ENCODE measurements around the gene HEXIM1. TPM values are rescaled to one million over a fixed set of nuclear protein-coding genes. Genes with fewer than 3 reads are reported as not detected.

The HEXIM1 gene
- total RNA-seq, 6 donors from 2014 or later: 19.9 to 43.8 (median 32.3) TPM

DNA sequence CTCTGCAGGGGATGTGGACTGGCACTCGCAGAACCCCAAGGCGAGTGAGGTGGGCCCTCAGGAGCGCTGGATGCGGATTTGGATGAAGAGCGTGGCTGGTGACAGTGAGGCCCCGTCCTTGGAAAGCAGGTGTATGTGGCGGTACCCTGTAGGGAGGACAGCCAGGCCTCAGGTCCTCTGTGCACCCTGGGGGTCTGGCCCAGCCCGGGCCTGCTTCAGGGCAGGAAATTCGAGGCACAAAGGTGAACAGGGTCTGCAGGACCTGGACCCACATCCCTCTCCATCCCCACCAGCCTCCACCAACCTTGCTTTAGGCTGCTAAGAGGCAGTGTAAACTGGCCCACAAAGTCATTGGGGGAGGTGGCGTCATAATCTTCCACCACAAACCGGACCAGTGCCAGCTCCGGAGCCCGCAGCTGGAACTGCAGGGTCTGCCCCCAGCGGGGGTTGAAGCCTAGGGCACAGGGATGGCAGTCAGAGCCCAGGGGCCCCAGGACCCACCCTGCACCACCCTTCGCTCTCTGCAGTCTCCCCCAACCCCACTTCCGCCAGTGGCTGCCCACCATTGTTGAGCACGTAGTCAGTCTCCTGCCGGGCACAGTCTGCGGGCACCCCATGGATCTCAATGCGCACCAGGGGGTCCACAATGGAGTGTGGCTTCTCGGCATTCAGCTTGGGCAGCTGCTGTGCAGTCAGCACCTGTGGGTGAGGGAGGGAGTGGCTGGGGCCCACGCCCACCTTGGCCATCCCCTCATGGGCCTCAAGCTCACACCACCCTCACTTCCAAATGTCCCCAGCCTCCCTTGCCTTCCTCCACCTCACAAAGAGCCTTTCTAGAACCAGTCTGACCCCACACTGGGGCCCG lies 35.5 kb upstream of the HEXIM1 start:
- ATAC-seq (ENCODE audit: low FRiP score in 2 of 2): no peak
- Histone ChIP-seq H3K27me3 (no peaks in the 10 kb centered on the region), H3K4me3 (no peak overlapping the region), H3K36me3 (peaks cover 0 to 46% (median 9%) of the 10 kb centered on the region in 4 donors), H3K9me3 (no peaks in the 10 kb centered on the region), H3K27ac (no peak overlapping the region), H3K4me1 (no peaks in the 10 kb centered on the region)
- DNase-seq: no peak
- no peak for TF ChIP-seq POLR2A (IDR thresholded peaks at IDR 0.05)
- 94 to 100% methylated on average over 3 to 13 of the region's 23 CpGs for WGBS, 2 donors

DNA sequence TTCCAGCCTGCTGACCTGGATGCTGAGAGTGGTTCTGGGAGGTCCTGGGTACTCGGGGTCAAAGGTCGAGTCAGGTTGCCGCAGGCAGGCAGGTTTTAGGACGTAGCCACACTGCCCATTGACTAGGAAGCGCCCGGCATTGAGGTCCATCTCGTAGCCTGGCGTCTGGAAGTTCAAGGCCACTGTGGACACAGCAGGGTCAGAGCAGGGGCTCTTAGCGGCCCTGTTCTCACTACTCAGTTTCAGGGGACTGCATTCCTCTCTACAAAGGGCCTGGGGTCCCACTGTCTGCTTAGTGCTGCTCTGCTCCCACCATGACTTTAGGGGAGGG lies 34.9 kb upstream of the HEXIM1 start:
- Histone ChIP-seq H3K4me1 (no peaks in the 10 kb centered on the region), H3K27ac (no peak overlapping the region), H3K4me3 (no peak overlapping the region), H3K27me3 (no peaks in the 10 kb centered on the region), H3K36me3 (peaks cover 0 to 45% (median 6%) of the 10 kb centered on the region in 4 donors), H3K9me3 (no peaks in the 10 kb centered on the region)
- TF ChIP-seq EP300 (IDR thresholded peaks at IDR 0.05) (no peak), POLR2AphosphoS5 (IDR thresholded peaks at IDR 0.05) (no peak), POLR2A (IDR thresholded peaks at IDR 0.05) (no peak)
- TF ChIP-seq, protein P1, sequence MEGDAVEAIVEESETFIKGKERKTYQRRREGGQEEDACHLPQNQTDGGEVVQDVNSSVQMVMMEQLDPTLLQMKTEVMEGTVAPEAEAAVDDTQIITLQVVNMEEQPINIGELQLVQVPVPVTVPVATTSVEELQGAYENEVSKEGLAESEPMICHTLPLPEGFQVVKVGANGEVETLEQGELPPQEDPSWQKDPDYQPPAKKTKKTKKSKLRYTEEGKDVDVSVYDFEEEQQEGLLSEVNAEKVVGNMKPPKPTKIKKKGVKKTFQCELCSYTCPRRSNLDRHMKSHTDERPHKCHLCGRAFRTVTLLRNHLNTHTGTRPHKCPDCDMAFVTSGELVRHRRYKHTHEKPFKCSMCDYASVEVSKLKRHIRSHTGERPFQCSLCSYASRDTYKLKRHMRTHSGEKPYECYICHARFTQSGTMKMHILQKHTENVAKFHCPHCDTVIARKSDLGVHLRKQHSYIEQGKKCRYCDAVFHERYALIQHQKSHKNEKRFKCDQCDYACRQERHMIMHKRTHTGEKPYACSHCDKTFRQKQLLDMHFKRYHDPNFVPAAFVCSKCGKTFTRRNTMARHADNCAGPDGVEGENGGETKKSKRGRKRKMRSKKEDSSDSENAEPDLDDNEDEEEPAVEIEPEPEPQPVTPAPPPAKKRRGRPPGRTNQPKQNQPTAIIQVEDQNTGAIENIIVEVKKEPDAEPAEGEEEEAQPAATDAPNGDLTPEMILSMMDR (IDR thresholded peaks at IDR 0.05): no peak
- 86 to 92% methylated on average over 4 to 9 of the region's 9 CpGs for WGBS, 2 donors
- DNase-seq (no peak), ATAC-seq (ENCODE audit: low FRiP score in 2 of 2) (no peak)

DNA sequence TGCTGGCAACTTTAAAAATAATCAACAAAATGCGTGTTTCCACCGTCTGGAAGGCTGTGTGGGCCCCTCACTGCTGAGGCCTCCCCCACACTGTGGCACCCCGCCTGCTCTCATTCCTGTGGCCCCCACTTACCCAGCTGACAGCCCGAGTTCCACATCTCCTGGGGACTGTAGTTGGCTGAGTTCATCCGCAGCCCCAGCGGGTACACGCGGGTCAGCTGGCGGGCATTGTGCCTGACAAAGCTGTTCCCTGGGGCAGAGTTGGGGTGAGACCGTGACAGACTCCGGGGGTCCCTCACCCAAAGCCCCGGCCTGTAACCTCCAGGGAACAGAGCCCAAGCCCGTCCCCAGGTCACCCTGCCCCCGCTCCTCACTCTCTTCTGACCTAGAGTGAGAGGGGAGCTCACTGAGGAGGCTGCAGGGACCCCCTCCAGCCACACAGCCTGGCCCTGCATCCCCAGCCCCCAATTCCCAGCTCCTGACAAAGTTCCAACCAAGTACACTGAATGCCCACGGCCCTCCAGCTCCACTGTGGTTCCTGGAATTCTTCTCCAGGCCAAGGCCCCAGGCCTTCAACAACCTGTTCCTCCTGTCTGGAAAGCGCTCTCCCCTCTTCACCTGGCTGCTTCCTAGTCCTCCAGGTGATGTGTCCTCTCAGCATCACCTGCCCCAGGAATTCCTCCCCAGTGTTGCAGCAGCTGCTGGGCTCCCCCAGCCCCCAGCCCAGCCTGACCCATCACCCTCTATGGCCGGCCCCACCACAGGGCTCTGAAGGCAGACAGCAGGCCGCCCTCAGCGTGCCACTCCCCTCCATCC lies 34.0 kb upstream of the HEXIM1 start:
- no peak overlapping the region for H3K4me3 ChIP-seq
- DNase-seq: no peak
- H3K4me1 ChIP-seq: no peaks in the 10 kb centered on the region
- 88 to 90% methylated on average over 11 to 18 of the region's 19 CpGs for WGBS, 2 donors
- no peak overlapping the region for H3K27ac ChIP-seq
- ATAC-seq (ENCODE audit: low FRiP score in 2 of 2): peak in 1 of 2 donors; percentile 42
- no peaks in the 10 kb centered on the region for H3K27me3 ChIP-seq
- peaks cover 0 to 49% (median 4%) of the 10 kb centered on the region in 4 donors for H3K36me3 ChIP-seq
- no peaks in the 10 kb centered on the region for H3K9me3 ChIP-seq
- TF ChIP-seq, protein P1 (IDR thresholded peaks at IDR 0.05): no peak
- no peak for TF ChIP-seq EP300 (IDR thresholded peaks at IDR 0.05)

DNA sequence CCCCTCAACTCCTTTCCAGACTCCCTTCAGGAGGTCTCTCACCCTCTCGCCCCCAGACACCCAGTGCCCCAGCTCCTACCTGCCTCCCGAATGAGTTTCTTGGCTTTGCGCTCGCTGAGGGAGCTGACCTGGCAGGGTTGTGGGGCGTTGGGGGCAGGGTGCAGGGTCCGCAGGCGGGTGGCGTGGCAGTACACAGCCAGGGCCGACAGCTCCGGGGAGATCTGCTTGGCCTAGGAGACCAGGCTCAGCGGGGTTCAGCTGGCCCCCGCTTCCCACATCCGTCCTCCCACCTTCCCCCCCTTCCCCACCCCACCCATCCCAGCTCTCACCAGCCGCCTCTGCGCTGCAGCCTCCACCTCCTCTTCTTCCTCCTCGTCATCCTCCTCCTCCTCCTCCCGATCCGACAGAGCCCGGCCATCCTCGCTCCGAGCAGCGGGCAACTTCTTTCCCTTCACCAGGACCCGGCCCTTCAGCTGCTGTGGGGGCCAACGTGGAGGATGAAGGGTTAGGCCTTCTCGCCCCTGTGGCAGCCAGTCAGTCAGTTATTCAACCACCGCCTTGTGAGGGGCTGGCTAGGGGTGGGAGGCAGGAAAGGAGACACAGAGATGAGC lies 33.2 kb upstream of the HEXIM1 start:
- 90 to 92% methylated on average over 24 to 26 of the region's 26 CpGs for WGBS, 2 donors
- Histone ChIP-seq H3K9me3 (no peaks in the 10 kb centered on the region), H3K36me3 (peaks cover 0 to 57% (median 6%) of the 10 kb centered on the region in 4 donors), H3K4me3 (no peak overlapping the region), H3K4me1 (no peaks in the 10 kb centered on the region), H3K27me3 (no peaks in the 10 kb centered on the region), H3K27ac (no peak overlapping the region)
- ATAC-seq (ENCODE audit: low FRiP score in 2 of 2): no peak
- TF ChIP-seq, protein P1 (IDR thresholded peaks at IDR 0.05): no peak
- TF ChIP-seq EP300 (IDR thresholded peaks at IDR 0.05) (no peak), POLR2A (IDR thresholded peaks at IDR 0.05) (no peak), POLR2AphosphoS5 (IDR thresholded peaks at IDR 0.05) (no peak)
- no peak for DNase-seq

DNA sequence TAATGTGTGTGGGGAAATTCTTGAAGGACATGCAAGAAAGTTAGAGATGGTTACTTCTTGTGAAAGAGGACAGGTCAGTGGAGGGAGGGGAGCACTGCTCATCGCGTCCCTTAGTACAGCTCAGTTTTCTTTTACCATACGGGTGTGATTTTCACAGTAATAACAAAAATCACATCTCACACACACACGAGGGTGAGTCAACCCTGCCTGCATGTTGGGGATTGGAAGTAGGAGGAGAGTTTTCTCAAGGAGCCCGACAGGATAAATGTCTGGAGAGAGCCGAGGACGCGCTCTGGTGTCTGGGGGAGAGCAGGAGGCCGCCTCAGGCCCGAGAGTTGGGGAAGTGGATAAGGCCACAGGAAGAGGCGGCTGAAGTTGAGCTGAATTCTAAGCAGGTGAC lies 32.4 kb upstream of the HEXIM1 start:
- no peak for ATAC-seq (ENCODE audit: low FRiP score in 2 of 2)
- no peaks in the 10 kb centered on the region for H3K9me3 ChIP-seq
- no peaks in the 10 kb centered on the region for H3K4me1 ChIP-seq
- TF ChIP-seq EP300 (IDR thresholded peaks at IDR 0.05): no peak
- no peak for TF ChIP-seq POLR2AphosphoS5 (IDR thresholded peaks at IDR 0.05)
- TF ChIP-seq, protein P1 (IDR thresholded peaks at IDR 0.05): no peak
- TF ChIP-seq POLR2A (IDR thresholded peaks at IDR 0.05): no peak
- H3K27me3 ChIP-seq: no peaks in the 10 kb centered on the region
- peaks cover 0 to 65% (median 7%) of the 10 kb centered on the region in 4 donors for H3K36me3 ChIP-seq
- no peak overlapping the region for H3K4me3 ChIP-seq
- no peak overlapping the region for H3K27ac ChIP-seq
- 67 to 80% methylated on average over 11 of the region's 11 CpGs for WGBS, 2 donors
- DNase-seq: no peak

Measured in upper lobe of left lung (tissue), 6 donors.